ENCODE measurements around the gene SGO1.

SGO1 gene

GRCh38 chr3:20160230-20160629, 25.8 kb downstream of the SGO1 start:
- in situ Hi-C loops (cut with MboI; ENCODE audit: low sequenced_read_pairs): no loop called here

- in situ Hi-C loops (cut with MboI; ENCODE audit: low sequenced_read_pairs): no loop called here
Measured at GRCh38 chr3:20154928-20155327, 31.1 kb downstream of the SGO1 start.

GRCh38 chr3:20154078-20154477, 31.9 kb downstream of the SGO1 start:
- in situ Hi-C loops (cut with MboI; ENCODE audit: low sequenced_read_pairs): no loop called here

- in situ Hi-C loops (cut with MboI; ENCODE audit: low sequenced_read_pairs): no loop called here
Measured at GRCh38 chr3:20148466-20148865, 37.5 kb downstream of the SGO1 start.

- in situ Hi-C loops (cut with MboI; ENCODE audit: low sequenced_read_pairs): no loop called here
Measured at GRCh38 chr3:20147361-20147760, 38.6 kb downstream of the SGO1 start.

- in situ Hi-C loops (cut with MboI; ENCODE audit: low sequenced_read_pairs): no loop called here
Measured at GRCh38 chr3:20146301-20146700, 39.7 kb downstream of the SGO1 start.

GRCh38 chr3:20145874-20146273, 40.1 kb downstream of the SGO1 start:
- in situ Hi-C loops (cut with MboI; ENCODE audit: low sequenced_read_pairs): no loop called here

- in situ Hi-C loops (cut with MboI; ENCODE audit: low sequenced_read_pairs): no loop called here
Measured at GRCh38 chr3:20143519-20143918, 42.5 kb downstream of the SGO1 start.

GRCh38 chr3:20142517-20142916, 43.5 kb downstream of the SGO1 start:
- in situ Hi-C loops (cut with MboI; ENCODE audit: low sequenced_read_pairs): no loop called here

- in situ Hi-C loops (cut with MboI; ENCODE audit: low sequenced_read_pairs): no loop called here
Measured at GRCh38 chr3:20141851-20142250, 44.2 kb downstream of the SGO1 start.

- in situ Hi-C loops (cut with MboI; ENCODE audit: low sequenced_read_pairs): no loop called here
Measured at GRCh38 chr3:20141316-20141715, 44.7 kb downstream of the SGO1 start.

GRCh38 chr3:20140881-20141280, 45.1 kb downstream of the SGO1 start:
- in situ Hi-C loops (cut with MboI; ENCODE audit: low sequenced_read_pairs): no loop called here

- in situ Hi-C loops (cut with MboI; ENCODE audit: low sequenced_read_pairs): no loop called here
Measured at GRCh38 chr3:20137647-20138046, 48.4 kb downstream of the SGO1 start.

GRCh38 chr3:20136231-20136630, 49.8 kb downstream of the SGO1 start:
- in situ Hi-C loops (cut with MboI; ENCODE audit: low sequenced_read_pairs): no loop called here

- in situ Hi-C loops (cut with MboI; ENCODE audit: low sequenced_read_pairs): no loop called here
Measured at GRCh38 chr3:20130106-20130505, 55.9 kb downstream of the SGO1 start.

- in situ Hi-C loops (cut with MboI; ENCODE audit: low sequenced_read_pairs): no loop called here
Measured at GRCh38 chr3:20128358-20128757, 57.6 kb downstream of the SGO1 start.

GRCh38 chr3:20125897-20126296, 60.1 kb downstream of the SGO1 start:
- in situ Hi-C loops (cut with MboI; ENCODE audit: low sequenced_read_pairs): no loop called here

GRCh38 chr3:20125289-20125688, 60.7 kb downstream of the SGO1 start:
- in situ Hi-C loops (cut with MboI; ENCODE audit: low sequenced_read_pairs): no loop called here

- in situ Hi-C loops (cut with MboI; ENCODE audit: low sequenced_read_pairs): no loop called here
Measured at GRCh38 chr3:20123131-20123652, 62.8 kb downstream of the SGO1 start.

- in situ Hi-C loops (cut with MboI; ENCODE audit: low sequenced_read_pairs): no loop called here
Measured at GRCh38 chr3:20121088-20121487, 64.9 kb downstream of the SGO1 start.

Data from HL-60/S4 treated with retinoic acid at 250 ng/mL for 4 days and 3 days (cell line).